K562 (cell line): Measurements from ENCODE around the gene PLPPR1.

Experiments used
- CHD4 ChIP-seq: fragments of 200-600 bp; sonication (generic); IDR thresholded peaks from 3 replicates; pipeline ENCODE4 v1.6.1; 2012; ENCODE audit warnings: low read depth, mild to moderate bottlenecking, mixed read lengths, low read length, inconsistent platforms; ENCODE audit not compliant: insufficient read depth, insufficient replicate concordance, poor library complexity, severe bottlenecking
- MAX ChIP-seq: sonication (generic); formaldehyde crosslinking; IDR thresholded peaks from 2 replicates; pipeline ENCODE4 v1.9.0; 2022; ENCODE audit warnings: mild to moderate bottlenecking, missing genetic modification reagents
- NR3C1 ChIP-seq: sonication (generic); formaldehyde crosslinking; IDR thresholded peaks from 2 replicates; pipeline ENCODE4 v1.8.1; 2022; ENCODE audit warnings: missing genetic modification reagents
- PURB ChIP-seq: sonication (generic); formaldehyde crosslinking; IDR thresholded peaks from 2 replicates; pipeline ENCODE4 v1.9.0; 2021; ENCODE audit warnings: low read depth, mild to moderate bottlenecking, missing genetic modification reagents
- RFX1 ChIP-seq: fragments of 450-650 bp; IDR thresholded peaks from 2 replicates; pipeline ENCODE4 v1.6.1; 2016; ENCODE audit warnings: mild to moderate bottlenecking, moderate library complexity
- SP1 ChIP-seq: sonication (generic); formaldehyde crosslinking; IDR thresholded peaks from 2 replicates; pipeline ENCODE4 v1.8.1; 2022; ENCODE audit warnings: mild to moderate bottlenecking, missing genetic modification reagents
- TEAD1 ChIP-seq, 2 experiments: fragments of 450-650 bp in 1 of 2; sonication (generic) in 1 of 2; formaldehyde crosslinking; IDR thresholded peaks; 2 replicates each; pipeline versions ENCODE4 v1.4.0 to v1.8.0; 2020 to 2022; ENCODE audit warnings: mild to moderate bottlenecking in 2 of 2, missing genetic modification reagents in 1 of 2
- VEZF1 ChIP-seq: fragments of 200-800 bp; sonication (Bioruptor generic); IDR thresholded peaks from 2 replicates; pipeline ENCODE4 v1.6.1; 2017; ENCODE audit warnings: missing genetic modification characterization, missing compliant biosample characterization
- TF ChIP-seq, protein P1 (sequence below): fragments of 450-650 bp; IDR thresholded peaks from 2 replicates; pipeline ENCODE4 v1.7.1; 2018; ENCODE audit warnings: mild to moderate bottlenecking, low read depth; ENCODE audit not compliant: partially characterized antibody

DNA sequence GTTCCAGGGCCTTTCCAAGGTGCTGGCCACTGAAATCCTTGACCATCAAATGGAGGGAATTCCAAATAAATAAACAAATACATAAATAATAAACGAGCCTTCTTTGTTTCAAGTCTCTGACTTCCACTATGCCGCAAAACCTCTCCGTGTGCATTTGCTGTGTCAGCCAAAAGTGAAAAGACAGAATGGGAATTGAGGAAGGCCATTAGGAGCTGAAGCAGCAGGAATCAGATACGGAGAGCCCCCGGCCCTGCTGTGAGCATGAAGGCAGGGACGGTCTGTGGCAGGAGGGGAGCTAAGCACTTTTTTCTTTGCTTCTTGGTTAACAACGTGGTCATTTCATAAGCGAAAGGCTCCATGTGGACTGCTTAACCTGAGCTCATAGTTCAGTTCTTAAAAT is 26.1 kb downstream of the PLPPR1 start:
- TF ChIP-seq RFX1 (no peak), SP1 (no peak), MAX (CRISPR knock-in tag) (no peak), CHD4 (no peak), NR3C1 (CRISPR knock-in tag) (no peak), TEAD1 (CRISPR knock-in tag; IDR thresholded peaks at IDR 0.05) (no peak), PURB (CRISPR knock-in tag) (no peak), VEZF1 (CRISPR knock-in tag) (no peak)
- TF ChIP-seq, protein P1, sequence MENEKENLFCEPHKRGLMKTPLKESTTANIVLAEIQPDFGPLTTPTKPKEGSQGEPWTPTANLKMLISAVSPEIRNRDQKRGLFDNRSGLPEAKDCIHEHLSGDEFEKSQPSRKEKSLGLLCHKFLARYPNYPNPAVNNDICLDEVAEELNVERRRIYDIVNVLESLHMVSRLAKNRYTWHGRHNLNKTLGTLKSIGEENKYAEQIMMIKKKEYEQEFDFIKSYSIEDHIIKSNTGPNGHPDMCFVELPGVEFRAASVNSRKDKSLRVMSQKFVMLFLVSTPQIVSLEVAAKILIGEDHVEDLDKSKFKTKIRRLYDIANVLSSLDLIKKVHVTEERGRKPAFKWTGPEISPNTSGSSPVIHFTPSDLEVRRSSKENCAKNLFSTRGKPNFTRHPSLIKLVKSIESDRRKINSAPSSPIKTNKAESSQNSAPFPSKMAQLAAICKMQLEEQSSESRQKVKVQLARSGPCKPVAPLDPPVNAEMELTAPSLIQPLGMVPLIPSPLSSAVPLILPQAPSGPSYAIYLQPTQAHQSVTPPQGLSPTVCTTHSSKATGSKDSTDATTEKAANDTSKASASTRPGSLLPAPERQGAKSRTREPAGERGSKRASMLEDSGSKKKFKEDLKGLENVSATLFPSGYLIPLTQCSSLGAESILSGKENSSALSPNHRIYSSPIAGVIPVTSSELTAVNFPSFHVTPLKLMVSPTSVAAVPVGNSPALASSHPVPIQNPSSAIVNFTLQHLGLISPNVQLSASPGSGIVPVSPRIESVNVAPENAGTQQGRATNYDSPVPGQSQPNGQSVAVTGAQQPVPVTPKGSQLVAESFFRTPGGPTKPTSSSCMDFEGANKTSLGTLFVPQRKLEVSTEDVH, result no peak
